ENCODE results near the gene POLE4. TPM values are rescaled to one million over a fixed set of nuclear protein-coding genes. Genes with fewer than 3 reads are reported as not detected.

The POLE4 gene
- total RNA-seq, 4 donors from 2014 or later, result 27.5 to 339 (median 46.0) TPM

DNA sequence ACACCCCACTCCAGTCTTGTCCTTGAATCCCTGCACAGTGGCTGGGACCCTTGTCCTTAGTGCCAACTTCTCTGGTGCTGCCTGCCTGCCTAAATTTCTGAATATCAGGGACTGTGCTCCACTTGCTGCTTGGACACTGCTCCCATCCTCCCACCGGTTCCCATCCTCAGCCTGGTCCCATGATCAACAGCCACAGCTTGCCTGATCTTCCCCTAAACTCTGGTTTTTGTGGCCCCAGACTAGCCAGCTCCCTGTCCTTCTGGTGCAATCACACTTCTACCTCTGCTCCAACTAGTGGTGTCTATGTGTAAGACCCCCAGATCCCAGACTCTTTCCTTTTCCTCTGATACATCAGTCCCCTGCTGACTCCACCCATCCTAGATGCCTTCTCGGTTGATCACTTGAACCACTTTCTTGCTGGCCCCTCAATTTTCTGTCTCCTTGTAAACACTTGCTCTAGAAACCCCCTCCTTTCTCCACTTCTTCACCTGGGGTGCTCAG, 37.2 kb upstream of the POLE4 start:
- intact Hi-C loops (cut with DNase I; ENCODE audit: low total_unique reads), result loop anchor here (5.0 kb wide), 1 partner anchor 481 kb away; no protein-coding TSS in a partner anchor
- no peak for DNase-seq

DNA sequence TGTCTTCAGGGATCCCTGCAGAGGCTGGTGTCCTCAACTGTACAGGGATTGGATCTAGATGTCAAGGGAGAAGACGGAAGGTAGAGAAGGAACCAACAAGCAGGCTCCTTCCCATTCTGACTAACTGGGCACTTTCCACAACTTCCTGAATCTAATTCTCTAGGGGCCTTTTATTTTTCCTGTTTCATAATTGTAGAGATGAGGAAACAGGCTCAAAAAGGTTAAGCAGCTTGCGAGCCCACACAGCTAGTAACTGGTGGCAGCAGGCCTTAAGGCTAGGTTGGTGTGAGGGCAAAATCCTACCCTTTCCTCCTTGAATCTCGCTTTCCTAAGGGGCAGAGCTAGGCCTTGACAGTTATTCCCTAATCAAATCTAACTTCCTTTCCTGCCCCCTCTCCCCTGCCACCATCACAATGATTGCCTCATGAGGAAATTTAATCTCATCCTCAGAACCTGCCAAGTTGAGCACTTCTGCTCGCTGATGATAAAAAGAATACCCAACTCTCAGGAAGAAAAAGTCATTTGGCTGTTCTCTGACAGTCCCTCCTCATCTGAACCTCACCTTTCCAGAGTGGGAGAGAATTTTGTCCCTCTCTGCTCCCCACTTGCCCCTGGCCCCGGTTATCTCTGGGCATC, 35.7 kb upstream of the POLE4 start:
- in situ Hi-C loops (cut with MboI; ENCODE audit: low pct_ligation_motif_present in 1 of 4, low pct_unique_long_range_greater_than_20kb in 1 of 4, low sequenced_read_pairs in 3 of 4), result loop anchor here (25.0 kb wide), 2 partner anchors 490 to 690 kb away; no protein-coding TSS in a partner anchor
- no peak overlapping the region for H3K4me3 ChIP-seq
- no peak for TF ChIP-seq POLR2A (IDR thresholded peaks at IDR 0.05)
- no peak for TF ChIP-seq EP300 (IDR thresholded peaks at IDR 0.05; ENCODE audit: low read depth)
- no peak for TF ChIP-seq POLR2AphosphoS5 (IDR thresholded peaks at IDR 0.05)
- TF ChIP-seq, protein P1, sequence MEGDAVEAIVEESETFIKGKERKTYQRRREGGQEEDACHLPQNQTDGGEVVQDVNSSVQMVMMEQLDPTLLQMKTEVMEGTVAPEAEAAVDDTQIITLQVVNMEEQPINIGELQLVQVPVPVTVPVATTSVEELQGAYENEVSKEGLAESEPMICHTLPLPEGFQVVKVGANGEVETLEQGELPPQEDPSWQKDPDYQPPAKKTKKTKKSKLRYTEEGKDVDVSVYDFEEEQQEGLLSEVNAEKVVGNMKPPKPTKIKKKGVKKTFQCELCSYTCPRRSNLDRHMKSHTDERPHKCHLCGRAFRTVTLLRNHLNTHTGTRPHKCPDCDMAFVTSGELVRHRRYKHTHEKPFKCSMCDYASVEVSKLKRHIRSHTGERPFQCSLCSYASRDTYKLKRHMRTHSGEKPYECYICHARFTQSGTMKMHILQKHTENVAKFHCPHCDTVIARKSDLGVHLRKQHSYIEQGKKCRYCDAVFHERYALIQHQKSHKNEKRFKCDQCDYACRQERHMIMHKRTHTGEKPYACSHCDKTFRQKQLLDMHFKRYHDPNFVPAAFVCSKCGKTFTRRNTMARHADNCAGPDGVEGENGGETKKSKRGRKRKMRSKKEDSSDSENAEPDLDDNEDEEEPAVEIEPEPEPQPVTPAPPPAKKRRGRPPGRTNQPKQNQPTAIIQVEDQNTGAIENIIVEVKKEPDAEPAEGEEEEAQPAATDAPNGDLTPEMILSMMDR (IDR thresholded peaks at IDR 0.05), result no peak
- intact Hi-C loops (cut with DNase I; ENCODE audit: low total_unique reads), result loop anchor here (5.0 kb wide), 1 partner anchor 480 kb away; no protein-coding TSS in a partner anchor
- H3K4me1 ChIP-seq, result peaks cover 0 to 8% (median 2%) of the 10 kb centered on the region in 4 donors
- no peak overlapping the region for H3K27ac ChIP-seq
- WGBS, 2 donors (ENCODE audit: low coverage in 1 of 2), result 70 to 82% methylated on average over 5 of the region's 5 CpGs
- DNase-seq, result no peak
- H3K9me3 ChIP-seq, result no peaks in the 10 kb centered on the region
- H3K27me3 ChIP-seq, result peaks cover 9% of the 10 kb centered on the region
- H3K36me3 ChIP-seq, result no peaks in the 10 kb centered on the region

More for the DNA sequence above, 37.2 kb upstream of the POLE4 start:
- Histone ChIP-seq H3K4me3 (no peak overlapping the region), H3K9me3 (no peaks in the 10 kb centered on the region), H3K36me3 (no peaks in the 10 kb centered on the region), H3K27ac (no peak overlapping the region), H3K4me1 (peaks cover 0 to 8% (median 2%) of the 10 kb centered on the region in 4 donors), H3K27me3 (peaks cover 9% of the 10 kb centered on the region)
- whole genome bisulfite sequencing, 2 donors (ENCODE audit: low coverage in 1 of 2), result 92% methylated on average over 2 of the region's 2 CpGs; no CpG with 5 or more reads in 1 of the 2 donors
- in situ Hi-C loops (cut with MboI; ENCODE audit: low pct_ligation_motif_present in 1 of 4, low pct_unique_long_range_greater_than_20kb in 1 of 4, low sequenced_read_pairs in 3 of 4), result loop anchor here (25.0 kb wide), 2 partner anchors 491 to 691 kb away; no protein-coding TSS in a partner anchor
- no peak for TF ChIP-seq POLR2A (IDR thresholded peaks at IDR 0.05)
- no peak for TF ChIP-seq EP300 (IDR thresholded peaks at IDR 0.05; ENCODE audit: low read depth)
- TF ChIP-seq, protein P1 (IDR thresholded peaks at IDR 0.05), result no peak
- no peak for TF ChIP-seq POLR2AphosphoS5 (IDR thresholded peaks at IDR 0.05)

DNA sequence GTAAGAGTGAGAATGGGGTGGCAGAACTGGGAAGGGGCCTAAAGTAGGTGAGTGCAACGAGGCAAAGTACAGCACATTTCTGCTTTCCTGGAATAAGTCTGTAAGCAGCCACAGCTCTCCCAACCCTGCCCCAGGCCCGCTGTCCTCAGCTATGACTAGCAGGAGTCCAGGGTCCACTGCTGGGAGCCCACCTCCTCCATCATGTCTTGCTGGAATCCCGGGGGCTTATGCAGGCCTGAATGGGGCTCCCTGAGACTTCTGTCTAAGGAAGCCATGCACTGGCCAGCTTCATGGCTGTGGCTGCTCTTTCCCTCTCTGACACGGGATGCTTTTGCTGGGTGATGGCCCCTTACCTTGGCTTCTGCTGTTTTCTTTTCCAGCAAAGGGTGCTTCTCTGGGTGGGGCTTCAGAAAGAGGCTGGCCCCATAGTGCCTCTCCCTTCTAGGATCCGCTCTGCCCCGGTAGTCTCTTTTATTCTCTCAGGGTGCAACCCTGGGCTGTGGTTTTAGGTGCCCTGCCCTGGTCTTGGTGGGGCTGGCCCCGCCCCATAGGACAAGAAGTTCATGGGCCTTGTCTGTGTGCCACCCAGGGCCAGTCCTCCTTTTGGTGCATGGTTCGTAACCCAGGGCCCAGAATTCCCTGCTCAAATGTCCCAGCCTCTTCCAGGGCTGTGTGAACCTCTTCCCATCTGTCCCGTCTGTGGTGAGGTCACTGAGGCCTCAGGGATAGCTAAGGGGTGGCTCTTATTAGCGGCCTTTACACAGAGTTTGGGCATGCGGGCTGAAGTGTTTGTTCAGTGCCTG, 33.8 kb upstream of the POLE4 start:
- no peak overlapping the region for H3K4me3 ChIP-seq
- no peaks in the 10 kb centered on the region for H3K27me3 ChIP-seq
- H3K27ac ChIP-seq, result no peak overlapping the region
- no peaks in the 10 kb centered on the region for H3K36me3 ChIP-seq
- H3K4me1 ChIP-seq, result peaks cover 0 to 5% (median 2%) of the 10 kb centered on the region in 4 donors
- 67 to 83% methylated on average over 2 to 11 of the region's 11 CpGs for WGBS, 2 donors (ENCODE audit: low coverage in 1 of 2)
- H3K9me3 ChIP-seq, result no peaks in the 10 kb centered on the region
- no peak for DNase-seq
- no peak for TF ChIP-seq EP300 (IDR thresholded peaks at IDR 0.05; ENCODE audit: low read depth)
- intact Hi-C loops (cut with DNase I; ENCODE audit: low total_unique reads) (loop anchor here (5.0 kb wide), 1 partner anchor 478 kb away; no protein-coding TSS in a partner anchor), in situ Hi-C loops (cut with MboI; ENCODE audit: low pct_ligation_motif_present in 1 of 4, low pct_unique_long_range_greater_than_20kb in 1 of 4, low sequenced_read_pairs in 3 of 4) (loop anchor here (25.0 kb wide), 2 partner anchors 488 to 688 kb away; no protein-coding TSS in a partner anchor)

DNA sequence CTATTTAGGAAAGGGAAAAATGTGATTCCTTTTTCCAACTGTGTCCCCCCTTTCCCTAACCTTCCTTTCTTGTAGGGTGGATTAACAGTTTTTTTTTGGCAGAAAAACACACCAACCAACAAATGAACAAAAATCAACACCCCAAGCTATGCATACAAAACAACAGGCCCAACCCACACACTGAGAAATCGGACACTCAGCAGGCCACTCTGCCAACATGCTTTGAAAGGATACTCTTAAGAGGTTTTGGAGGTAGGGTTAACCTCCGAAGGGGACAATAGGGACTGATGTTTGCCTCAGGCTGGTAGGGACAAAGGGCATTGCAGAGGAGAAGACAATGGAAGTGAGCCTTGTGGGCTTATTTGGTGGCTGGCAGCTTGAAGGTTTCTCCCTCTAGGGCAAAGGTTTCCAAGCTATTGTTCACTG, 33.1 kb upstream of the POLE4 start:
- H3K9me3 ChIP-seq, result no peaks in the 10 kb centered on the region
- no peaks in the 10 kb centered on the region for H3K36me3 ChIP-seq
- TF ChIP-seq POLR2AphosphoS5 (IDR thresholded peaks at IDR 0.05), result no peak
- no peak for TF ChIP-seq EP300 (IDR thresholded peaks at IDR 0.05; ENCODE audit: low read depth)
- no peak for TF ChIP-seq POLR2A (IDR thresholded peaks at IDR 0.05)
- TF ChIP-seq, protein P1 (IDR thresholded peaks at IDR 0.05), result no peak
- H3K27me3 ChIP-seq, result no peaks in the 10 kb centered on the region
- no peak for DNase-seq
- WGBS, 2 donors (ENCODE audit: low coverage in 1 of 2), result 67 to 78% methylated on average over 2 of the region's 2 CpGs
- in situ Hi-C loops (cut with MboI; ENCODE audit: low pct_ligation_motif_present in 1 of 4, low pct_unique_long_range_greater_than_20kb in 1 of 4, low sequenced_read_pairs in 3 of 4), result no loop called here
- H3K4me1 ChIP-seq, result no peaks in the 10 kb centered on the region
- H3K27ac ChIP-seq, result no peak overlapping the region
- intact Hi-C loops (cut with DNase I; ENCODE audit: low total_unique reads), result no loop called here
- no peak overlapping the region for H3K4me3 ChIP-seq

All from transverse colon (tissue), 4 donors.